CD14-positive monocyte (primary cell): ENCODE results near the gene ZNF385A. TPM values are rescaled to one million over a fixed set of nuclear protein-coding genes. Genes with fewer than 3 reads are reported as not detected.

ENCODE experiments used
- DNase-seq, 3 donors: peaks; one replicate each; pipeline ENCODE4 v3.0.0-alpha.2; 2011 to 2022
- H2AFZ ChIP-seq: 2 replicates; pipeline ENCODE4 v1.6.0; 2012; ENCODE audit warnings: mild to moderate bottlenecking, low read depth, low read length, inconsistent platforms; ENCODE audit not compliant: insufficient read depth, poor library complexity, severe bottlenecking
- H3K27ac ChIP-seq, 2 donors: 1 replicate in 1 of 2; 2 replicates in 1 of 2; pipeline ENCODE4 v1.5.1; 2012 to 2013; ENCODE audit warnings: low read length in 2 of 2, control low read depth in 1 of 2, inconsistent platforms in 1 of 2, low read depth in 1 of 2, mild to moderate bottlenecking in 1 of 2
- H3K27me3 ChIP-seq, 2 donors: one replicate each; pipeline versions ENCODE4 v1.6.0 to v1.6.1; 2011 to 2013; ENCODE audit warnings: low read length in 2 of 2; ENCODE audit not compliant: control insufficient read depth in 2 of 2, insufficient read depth in 2 of 2
- H3K36me3 ChIP-seq, 2 donors: replicated peaks in 1 of 2; 1 replicate in 1 of 2; 2 replicates in 1 of 2; pipeline versions ENCODE4 v1.5.1 to v1.6.1; 2012 to 2013; ENCODE audit warnings: low read length in 2 of 2, control low read depth in 1 of 2, inconsistent platforms in 1 of 2, mild to moderate bottlenecking in 1 of 2; ENCODE audit not compliant: insufficient read depth in 2 of 2, control insufficient read depth in 1 of 2
- H3K4me1 ChIP-seq, 2 donors: 1 replicate in 1 of 2; 2 replicates in 1 of 2; pipeline versions ENCODE4 v1.5.1 to v1.6.1; 2012 to 2013; ENCODE audit warnings: low read length in 2 of 2, control low read depth in 1 of 2, inconsistent platforms in 1 of 2, mild to moderate bottlenecking in 1 of 2, moderate library complexity in 1 of 2; ENCODE audit not compliant: insufficient read depth in 2 of 2, control insufficient read depth in 1 of 2
- H3K4me2 ChIP-seq: replicated peaks from 2 replicates; pipeline ENCODE3; 2012; ENCODE audit warnings: low read length, moderate library complexity, mild to moderate bottlenecking; ENCODE audit not compliant: poor library complexity, severe bottlenecking; ENCODE audit errors: extremely low read depth
- H3K4me3 ChIP-seq, 3 experiments: fragments of 200-600 bp in 1 of 3; sonication (generic) in 1 of 3; replicated peaks in 1 of 3; 1 replicate in 2 of 3; 2 replicates in 1 of 3; pipeline ENCODE4 v1.5.1; 2011 to 2013; ENCODE audit warnings: low read length in 3 of 3, mild to moderate bottlenecking in 3 of 3, control low read depth in 2 of 3, low read depth in 2 of 3, inconsistent platforms in 1 of 3, moderate library complexity in 1 of 3
- H3K79me2 ChIP-seq: 2 replicates; pipeline ENCODE4 v1.6.0; 2012; ENCODE audit warnings: mild to moderate bottlenecking, control low read depth, inconsistent platforms, low read length, moderate library complexity; ENCODE audit not compliant: insufficient read depth
- H3K9ac ChIP-seq: 2 replicates; pipeline ENCODE4 v1.6.0; 2017; ENCODE audit warnings: low read length, mild to moderate bottlenecking; ENCODE audit not compliant: insufficient read depth, poor library complexity, severe bottlenecking
- H3K9me3 ChIP-seq, 2 donors: replicated peaks in 1 of 2; 1 replicate in 1 of 2; 2 replicates in 1 of 2; pipeline versions ENCODE4 v1.5.1 to v1.6.1; 2012 to 2013; ENCODE audit warnings: low read length in 2 of 2, control low read depth in 1 of 2; ENCODE audit not compliant: control insufficient read depth in 1 of 2, insufficient read depth in 1 of 2
- H4K20me1 ChIP-seq: 2 replicates; pipeline ENCODE4 v1.6.0; 2012; ENCODE audit warnings: mild to moderate bottlenecking, low read length, control low read depth, moderate library complexity; ENCODE audit not compliant: insufficient read depth
- H3K27ac Mint-ChIP-seq, 7 donors: one replicate each; pipeline ENCODE4 v1.8.0; 2020; ENCODE audit warnings: mild to moderate bottlenecking in 7 of 7, mixed read lengths in 7 of 7, moderate library complexity in 6 of 7, inconsistent platforms in 2 of 7
- H3K27me3 Mint-ChIP-seq, 3 donors: one replicate each; pipeline ENCODE4 v1.8.0; 2021 to 2022; ENCODE audit warnings: low read depth in 3 of 3, mild to moderate bottlenecking in 3 of 3, mixed read lengths in 3 of 3, moderate library complexity in 3 of 3, inconsistent platforms in 1 of 3
- H3K36me3 Mint-ChIP-seq, 2 donors: one replicate each; pipeline ENCODE4 v1.8.0; 2020; ENCODE audit warnings: mixed read lengths in 2 of 2, inconsistent platforms in 1 of 2, mild to moderate bottlenecking in 1 of 2
- H3K4me1 Mint-ChIP-seq: one replicate; pipeline ENCODE4 v1.8.0; 2020; ENCODE audit warnings: mild to moderate bottlenecking, mixed read lengths
- H3K4me3 Mint-ChIP-seq, 2 donors: one replicate each; pipeline ENCODE4 v1.8.0; 2020; ENCODE audit warnings: mild to moderate bottlenecking in 2 of 2, mixed read lengths in 2 of 2, moderate library complexity in 1 of 2
- H3K9me3 Mint-ChIP-seq, 7 donors: one replicate each; pipeline ENCODE4 v1.8.0; 2020 to 2022; ENCODE audit warnings: mixed read lengths in 7 of 7, mild to moderate bottlenecking in 6 of 7, moderate library complexity in 6 of 7, inconsistent platforms in 2 of 7
- CTCF ChIP-seq: fragments of 200-600 bp; IDR thresholded peaks from one replicate; pipeline ENCODE4 v1.8.0; 2022; ENCODE audit warnings: antibody characterized with exemption, mild to moderate bottlenecking
- WGBS: methylation state at CpG from one replicate; pipeline ENCODE4 v1.1.5; 2013; ENCODE audit warnings: missing lambda C conversion rate; ENCODE audit not compliant: insufficient coverage; 5-methylcytosine and 5-hydroxymethylcytosine counted together
- intact Hi-C, 2 donors: fragments of 100-400 bp; cut with micrococcal nuclease; formaldehyde crosslinking; loops; one replicate each; pipeline versions ENCODE4 v1.15.0 to v1.15.1; 2023
- polyA plus RNA-seq, 3 donors: library from polyadenylated mRNA; depleted of rRNA in 1 of 3; unstranded in 2 of 3; stranded (reverse) in 1 of 3; fragments of 300-500 nt in 2 of 3; fragments of >200 nt in 1 of 3; fragmentation: Illumina TruSeq in 2 of 3; gene quantifications; 1 replicate in 2 of 3; 2 replicates in 1 of 3; pipeline ENCODE4 v1.2.3, GENCODE V29; 2012 to 2021

The ZNF385A gene
- polyA plus RNA-seq, 3 donors: 53.9 to 97.6 (median 78.3) TPM

- Mint-ChIP-seq H3K36me3 (peaks cover 79 to 83% of the 10 kb centered on the region in 2 donors), H3K9me3 (peaks cover 0 to 1% (median 0%) of the 10 kb centered on the region in 7 donors), H3K27me3 (peaks cover 7 to 11% (median 7%) of the 10 kb centered on the region in 3 donors), H3K27ac (peak overlapping the region in 1 of 7 donors; percentile 75), H3K4me3 (no peak overlapping the region), H3K4me1 (peaks cover 29% of the 10 kb centered on the region)
- no peaks in the 10 kb centered on the region for H4K20me1 ChIP-seq
- H3K9ac ChIP-seq: no peak overlapping the region
- no peaks in the 10 kb centered on the region for H3K9me3 ChIP-seq
- peaks cover 62 to 91% of the 10 kb centered on the region in 2 donors for H3K36me3 ChIP-seq
- no peaks in the 10 kb centered on the region for H3K79me2 ChIP-seq
- intact Hi-C loops: no loop called here
- DNase-seq: no peak
- H2AFZ ChIP-seq: no peak overlapping the region
- H3K4me1 ChIP-seq: peaks cover 13 to 18% of the 10 kb centered on the region in 2 donors
- no peak for TF ChIP-seq CTCF
- no peak overlapping the region for H3K4me2 ChIP-seq
- H3K27ac ChIP-seq: no peak overlapping the region
- H3K27me3 ChIP-seq: no peaks in the 10 kb centered on the region
- H3K4me3 ChIP-seq: no peak overlapping the region
Measured at GRCh38 chr12:54349679-54350078, 34.9 kb downstream of the ZNF385A start.

GRCh38 chr12:54349036-54349435 lies 35.5 kb downstream of the ZNF385A start:
- peaks cover 77 to 85% of the 10 kb centered on the region in 2 donors for H3K36me3 Mint-ChIP-seq
- intact Hi-C loops: no loop called here

More at GRCh38 chr12:54349036-54349435, 35.5 kb downstream of the ZNF385A start:
- Histone ChIP-seq H3K27ac (no peak overlapping the region), H3K9me3 (no peaks in the 10 kb centered on the region), H3K4me1 (peaks cover 14 to 21% of the 10 kb centered on the region in 2 donors), H3K36me3 (peaks cover 64 to 94% of the 10 kb centered on the region in 2 donors), H3K79me2 (no peaks in the 10 kb centered on the region), H4K20me1 (no peaks in the 10 kb centered on the region), H3K9ac (no peak overlapping the region), H3K4me2 (no peak overlapping the region), H3K27me3 (no peaks in the 10 kb centered on the region), H2AFZ (no peak overlapping the region), H3K4me3 (no peak overlapping the region)
- no peak for TF ChIP-seq CTCF
- no CpG with 5 or more reads among the region's 4 CpGs for WGBS
- no peak for DNase-seq
- Mint-ChIP-seq H3K4me1 (peaks cover 30% of the 10 kb centered on the region), H3K4me3 (no peak overlapping the region), H3K9me3 (peaks cover 0 to 1% (median 0%) of the 10 kb centered on the region in 7 donors), H3K27ac (no peak overlapping the region), H3K27me3 (peaks cover 7 to 11% (median 7%) of the 10 kb centered on the region in 3 donors)
